ENCODE data around the gene TNFAIP8.

The TNFAIP8 gene

DNA sequence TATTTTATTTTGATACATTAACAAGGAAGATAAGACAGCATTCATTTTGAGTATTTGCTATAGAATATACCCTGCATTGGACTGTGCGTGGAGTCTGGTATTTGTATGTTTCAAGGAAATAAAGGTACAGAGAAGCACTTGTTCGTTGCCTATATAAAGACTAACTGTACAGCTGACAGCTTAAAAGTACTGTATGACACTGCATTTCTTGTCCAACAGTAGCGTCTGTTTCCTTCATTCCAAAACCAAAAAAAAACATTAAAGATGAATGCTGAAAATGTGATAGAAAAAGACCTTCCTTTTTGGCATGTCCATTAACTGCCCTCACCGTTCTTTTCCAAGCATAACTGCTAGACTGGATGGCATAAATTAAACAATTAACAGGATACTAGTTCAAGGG is 15.3 kb downstream of the TNFAIP8 start:
- DNase-seq, result no peak

GRCh38 chr5:119373449-119373858 is 17.6 kb downstream of the TNFAIP8 start:
- no peak for DNase-seq

DNA sequence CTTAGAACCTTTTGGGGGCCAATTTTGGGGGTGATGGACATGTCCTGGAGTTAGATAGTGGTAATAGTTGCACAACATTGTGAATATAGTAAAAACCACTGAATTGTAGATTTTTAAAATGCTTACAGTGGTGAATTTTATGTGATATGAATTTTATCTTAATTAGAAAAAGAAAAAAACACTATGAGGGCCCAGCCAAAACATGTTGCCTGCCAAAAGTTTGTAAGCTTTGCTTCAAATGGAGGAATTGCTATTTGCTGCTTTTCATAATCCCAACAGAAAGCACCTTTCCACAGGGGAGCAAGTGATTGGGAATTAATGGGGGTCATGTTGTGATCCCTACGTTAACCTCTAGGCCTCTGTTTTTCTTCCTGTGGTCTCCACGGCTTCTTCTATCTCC is 19.1 kb downstream of the TNFAIP8 start:
- DNase-seq, result no peak

- no peak for DNase-seq
Measured at GRCh38 chr5:119377066-119377465, 21.2 kb downstream of the TNFAIP8 start.

GRCh38 chr5:119378075-119378700 is 22.4 kb downstream of the TNFAIP8 start:
- no peak for DNase-seq

DNA sequence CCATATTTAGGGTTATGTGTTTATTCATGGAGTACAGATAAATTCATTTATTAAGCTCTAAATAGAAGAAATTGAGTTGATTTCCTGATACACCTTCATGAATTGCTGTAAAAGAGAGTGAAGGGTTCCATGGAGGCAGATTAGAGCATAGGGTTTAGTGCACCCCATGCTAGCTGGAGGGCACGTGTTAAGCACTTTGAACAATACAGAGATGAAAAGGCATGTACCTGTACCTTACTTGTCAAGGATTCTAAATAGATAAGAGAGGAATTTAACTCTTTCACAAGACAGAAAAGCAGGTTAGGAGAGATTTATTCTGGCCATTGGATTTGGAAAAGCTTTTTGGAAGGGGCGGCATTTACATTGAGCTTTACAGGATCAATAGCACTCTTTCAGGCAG is 23.3 kb downstream of the TNFAIP8 start:
- DNase-seq, result no peak

DNA sequence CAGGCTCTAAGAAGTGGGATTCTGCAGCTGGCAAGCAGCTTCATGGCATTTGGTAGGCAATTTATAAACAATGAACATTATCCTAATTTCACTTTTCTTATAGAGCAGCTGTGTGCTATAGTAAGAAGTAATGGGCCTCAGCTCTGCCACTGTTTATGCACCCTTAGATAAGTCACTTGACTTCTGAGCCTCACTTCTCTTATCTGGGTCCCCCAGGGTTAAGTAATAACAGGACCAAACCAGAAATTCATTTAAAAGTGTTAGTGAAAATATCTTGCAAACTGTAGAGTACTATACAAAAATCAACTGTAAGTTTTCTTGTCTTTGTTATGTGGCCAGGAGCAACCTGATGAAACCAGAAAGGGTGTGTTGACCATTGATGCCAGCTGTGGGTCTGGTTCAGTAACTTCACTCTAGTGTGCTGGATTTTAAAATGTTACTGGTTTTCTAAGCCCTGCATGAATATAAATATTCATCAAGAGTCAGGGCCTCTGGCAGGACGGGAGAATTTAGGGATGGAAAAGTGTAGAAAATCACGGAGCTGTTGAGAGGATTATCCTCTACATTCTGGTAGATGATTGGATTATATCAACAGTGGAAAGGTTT is 24.2 kb downstream of the TNFAIP8 start:
- DNase-seq, result no peak

DNA sequence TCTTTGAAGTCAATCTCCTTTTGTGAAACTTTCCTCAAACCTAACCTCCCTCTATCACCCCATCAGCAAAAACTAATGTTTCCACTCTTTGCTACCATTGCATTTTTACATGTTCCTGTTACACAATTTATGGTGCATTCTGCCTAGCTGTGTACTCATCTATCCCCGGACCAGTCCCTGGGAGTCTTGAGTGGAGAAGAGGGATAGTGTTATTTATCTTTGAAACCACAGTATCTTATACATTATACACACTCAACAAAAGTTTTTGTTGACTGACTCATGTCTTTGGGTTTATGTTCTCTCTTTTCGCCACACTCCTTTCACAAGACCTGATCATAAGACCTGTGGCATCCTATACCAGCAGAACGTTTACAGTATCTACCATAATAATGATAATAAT is 26.4 kb downstream of the TNFAIP8 start:
- no peak for DNase-seq

DNA sequence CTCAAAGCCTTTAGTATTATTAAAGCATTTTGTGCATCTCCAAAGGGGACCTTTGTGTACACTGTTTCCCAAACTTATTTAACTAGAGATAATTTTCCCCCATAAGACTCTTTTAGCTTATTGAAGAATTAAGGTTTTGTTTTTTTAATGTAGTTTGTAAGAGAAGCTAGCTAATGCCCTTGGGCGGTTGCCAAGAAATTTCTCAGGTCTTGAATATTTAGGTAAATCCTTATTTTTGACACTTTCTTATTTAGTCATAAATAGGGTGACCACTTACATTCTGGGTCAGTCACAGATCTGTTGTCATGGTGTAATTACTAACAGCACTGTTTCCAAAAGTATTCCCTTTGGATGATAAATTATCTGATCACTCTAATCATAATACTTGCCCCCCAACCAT is 27.2 kb downstream of the TNFAIP8 start:
- no peak for DNase-seq

DNA sequence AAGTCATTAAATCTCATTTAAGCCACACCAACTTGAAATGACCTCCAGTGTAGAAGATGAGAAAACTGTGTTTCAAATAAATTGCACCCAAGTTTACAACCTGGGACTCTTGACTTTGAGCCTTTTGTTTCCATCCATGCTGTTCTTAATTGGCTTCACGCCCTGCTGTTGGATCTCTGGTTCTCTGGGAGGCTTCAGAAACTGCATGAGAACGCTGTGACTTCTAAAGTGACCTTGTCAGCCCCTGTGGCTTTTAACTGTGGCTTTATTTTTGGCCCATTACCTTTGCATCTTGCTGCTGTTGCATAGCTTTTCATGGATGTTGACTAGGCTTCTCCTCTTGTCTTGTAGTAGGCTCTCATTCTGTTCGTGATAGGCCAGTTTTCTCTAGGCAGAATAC is 29.3 kb downstream of the TNFAIP8 start:
- DNase-seq, result no peak

GRCh38 chr5:119385536-119386128 is 29.8 kb downstream of the TNFAIP8 start:
- no peak for DNase-seq

DNA sequence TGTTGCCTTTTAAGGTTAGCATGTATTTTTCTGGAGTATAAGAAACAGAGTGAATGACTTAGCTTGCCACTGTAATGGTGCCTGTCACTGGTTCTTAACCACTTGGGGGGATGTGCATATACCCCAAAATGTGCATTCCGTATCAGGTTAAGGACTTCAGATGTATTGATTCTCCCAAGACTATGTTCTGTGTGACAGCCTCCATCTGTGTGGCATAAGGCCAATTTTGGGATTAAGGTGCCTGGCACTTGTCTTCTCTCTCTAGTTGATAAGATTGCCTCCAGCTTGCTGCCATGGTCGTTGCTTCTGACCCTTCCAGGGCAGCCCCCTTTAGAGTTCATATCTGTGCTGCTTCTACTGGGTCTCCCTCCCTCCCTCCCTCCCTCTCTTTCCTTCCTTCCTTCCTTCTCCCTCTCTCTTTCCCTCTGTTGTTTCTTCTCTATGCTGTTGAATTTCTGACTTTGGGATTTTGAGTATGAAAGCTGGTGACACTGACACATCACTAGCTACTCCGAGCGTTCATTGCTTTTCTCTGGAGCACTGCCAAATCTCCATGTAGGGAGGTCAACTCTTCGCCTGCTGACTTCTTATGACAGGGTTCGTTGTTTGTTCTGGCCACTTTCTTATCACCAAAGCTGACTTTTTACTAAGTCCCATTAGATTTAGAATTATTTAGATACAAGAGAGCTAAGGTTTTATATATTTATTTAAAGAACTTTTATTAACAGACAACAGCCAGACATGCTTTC is 31.0 kb downstream of the TNFAIP8 start:
- DNase-seq, result no peak

- DNase-seq, result no peak
Measured at GRCh38 chr5:119387945-119388618, 32.3 kb downstream of the TNFAIP8 start.

- DNase-seq, result no peak
Measured at GRCh38 chr5:119388619-119389190, 32.9 kb downstream of the TNFAIP8 start.

DNA sequence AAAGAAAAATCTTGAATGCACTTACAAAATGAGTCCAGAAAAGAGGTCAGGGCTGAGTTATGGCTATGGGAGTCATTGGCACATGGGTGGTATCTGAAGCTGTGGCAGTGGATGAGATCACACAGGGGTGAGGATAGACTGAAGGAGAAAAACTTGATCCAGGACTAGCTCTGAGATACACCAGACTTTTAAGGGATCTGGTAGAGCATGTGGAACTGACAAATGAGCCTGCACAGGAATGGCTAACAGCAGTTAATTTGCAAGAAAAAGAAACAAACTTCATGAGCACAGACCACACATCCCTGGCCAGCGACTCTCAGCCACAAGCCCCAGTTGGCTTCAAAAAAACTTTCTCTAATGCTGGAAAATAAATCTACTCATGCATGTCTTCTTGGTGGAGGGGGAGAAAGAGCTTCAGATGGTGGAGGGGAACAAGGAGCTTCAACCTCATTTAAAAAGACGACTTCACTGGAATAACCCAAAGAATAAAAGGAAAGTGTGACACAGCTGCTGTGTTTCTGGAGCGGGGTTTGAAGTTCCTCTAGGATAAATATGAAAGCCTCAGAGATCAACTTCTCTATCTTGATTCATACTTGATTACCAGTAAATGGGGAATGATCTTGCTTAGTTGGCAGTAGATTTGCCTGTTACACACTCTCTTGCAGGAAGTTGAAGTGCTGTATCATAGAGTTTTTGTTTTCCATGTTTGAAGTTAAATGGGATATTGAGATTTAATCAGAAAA is 33.6 kb downstream of the TNFAIP8 start:
- no peak for DNase-seq

DNA sequence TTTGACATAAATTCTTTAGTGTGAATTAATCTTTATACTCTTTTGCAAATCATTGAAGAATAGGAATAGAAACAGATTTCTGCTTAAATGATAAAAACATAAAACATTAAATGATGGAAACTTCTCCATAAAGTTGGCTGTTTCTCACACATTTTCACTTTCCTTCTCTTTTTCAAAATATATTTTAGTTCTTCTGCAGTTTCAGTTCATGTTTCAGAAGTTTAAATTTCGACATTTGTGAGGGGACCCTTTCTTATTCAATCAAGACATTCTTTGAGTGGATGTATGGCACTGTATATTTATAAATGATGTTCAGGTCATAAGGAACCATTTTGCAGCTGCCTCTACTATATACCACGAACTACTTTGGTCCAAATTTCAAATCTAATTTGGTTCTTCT is 34.6 kb downstream of the TNFAIP8 start:
- DNase-seq, result no peak

GRCh38 chr5:119393201-119393691 is 37.4 kb downstream of the TNFAIP8 start:
- no peak for DNase-seq

- DNase-seq, result no peak
Measured at GRCh38 chr5:119393746-119394145, 37.9 kb downstream of the TNFAIP8 start.

DNA sequence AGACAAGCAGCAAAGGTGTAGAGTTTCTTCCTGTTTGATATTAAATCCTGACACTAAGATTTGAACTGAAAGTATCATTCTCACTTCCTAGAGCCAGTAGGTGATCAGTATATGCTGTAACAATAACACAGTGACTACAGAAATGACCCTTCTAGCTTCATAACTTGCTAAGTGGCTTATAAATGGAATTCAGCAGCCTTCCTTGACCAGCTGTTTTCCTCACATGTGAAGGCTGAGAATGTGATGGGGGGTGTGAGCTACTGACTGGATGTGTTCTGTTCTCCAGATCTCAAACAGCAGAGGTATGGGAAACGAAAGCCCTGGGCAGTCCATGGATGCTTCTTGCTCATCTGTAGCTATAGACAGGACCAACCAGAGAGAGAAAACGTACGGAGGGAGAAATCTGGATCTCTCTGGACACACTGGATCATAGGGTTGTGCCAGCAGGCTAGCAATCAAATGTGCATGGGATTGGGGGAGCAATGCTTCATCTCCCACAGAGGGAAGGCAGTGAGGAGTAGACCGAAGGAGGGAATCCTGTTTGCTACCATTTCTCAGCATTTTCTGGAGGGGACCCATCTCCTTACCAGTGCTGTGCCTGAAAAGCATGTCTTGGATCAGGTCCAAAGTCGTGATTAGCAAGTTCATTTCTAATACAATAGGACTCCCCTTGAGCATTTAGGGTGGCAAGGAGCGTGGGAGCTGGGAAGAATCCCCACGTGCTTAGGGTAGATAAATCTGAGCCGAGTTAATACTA is 39.4 kb downstream of the TNFAIP8 start:
- no peak for DNase-seq

DNA sequence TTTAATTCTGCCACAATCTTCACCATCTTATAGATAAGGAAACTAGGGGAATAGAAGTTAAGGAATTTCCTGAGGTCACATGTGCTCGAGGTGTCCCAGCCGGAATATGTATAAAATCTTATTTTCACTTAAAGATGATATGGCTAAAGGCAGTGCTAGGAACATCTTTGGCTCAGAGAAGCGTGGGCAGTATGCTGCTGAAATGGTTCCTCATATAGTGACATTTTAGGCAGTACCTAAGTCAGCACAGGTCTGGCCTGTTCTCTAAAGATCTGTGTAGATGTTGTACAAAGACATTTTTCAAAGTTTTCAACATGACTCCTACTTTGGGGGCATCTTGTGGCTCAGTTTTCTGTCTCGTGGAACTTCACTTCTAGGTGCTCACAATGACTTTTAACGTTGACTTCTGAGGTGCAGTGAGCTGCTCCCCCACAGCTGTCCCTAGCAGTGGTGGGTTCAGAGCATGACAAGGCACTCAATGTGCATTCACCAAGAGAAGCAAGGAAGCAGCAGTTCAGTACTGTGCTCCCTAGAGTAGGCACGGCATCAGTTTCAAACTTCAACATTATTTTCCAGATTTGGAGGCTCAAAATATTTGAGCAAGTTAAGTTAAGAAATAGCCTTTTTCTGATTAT is 40.3 kb downstream of the TNFAIP8 start:
- DNase-seq, result no peak

Measured in activated naive CD4-positive, alpha-beta T cell treated with Interleukin-2 at 50 U/mL for 16 hours (primary cell).